SIG-M5 treated with dmso at 0.1 percent for 504 hours (cell line): ENCODE data around the gene RASSF5.
"Not testable (repeated sequence)": the region's sequence is repeated elsewhere in the genome, so short reads cannot be mapped to it uniquely, and the experiment has no call there.

Source experiments
- DNase-seq: peaks from one replicate; lab custom pipeline; 2025; ENCODE audit not compliant: unreplicated experiment; lab: John Stamatoyannopoulos, UW

The RASSF5 gene

GRCh38 chr1:206476591-206476990, 30.7 kb upstream of the RASSF5 start:
- DNase-seq: no peak

- DNase-seq: no peak
These were observed 30.2 kb upstream of the RASSF5 start for GRCh38 chr1:206477110-206477509.

- DNase-seq: no peak
These were observed 29.6 kb upstream of the RASSF5 start for GRCh38 chr1:206477581-206478380.

- DNase-seq: no peak
These were observed 28.6 kb upstream of the RASSF5 start for GRCh38 chr1:206478746-206479145.

GRCh38 chr1:206479183-206480125, 27.9 kb upstream of the RASSF5 start:
- DNase-seq: peak; percentile 75

- DNase-seq: no peak
These were observed 27.1 kb upstream of the RASSF5 start for GRCh38 chr1:206480211-206480610.

GRCh38 chr1:206482611-206483010, 24.7 kb upstream of the RASSF5 start:
- DNase-seq: no peak

GRCh38 chr1:206483864-206484263, 23.5 kb upstream of the RASSF5 start:
- DNase-seq: not testable (repeated sequence)

- no peak for DNase-seq
These were observed 22.4 kb upstream of the RASSF5 start for GRCh38 chr1:206484901-206485300.

- no peak for DNase-seq
These were observed 20.1 kb upstream of the RASSF5 start for GRCh38 chr1:206486995-206487788.

GRCh38 chr1:206487970-206488369, 19.4 kb upstream of the RASSF5 start:
- DNase-seq: no peak

- peak; percentile 17 for DNase-seq
These were observed 18.9 kb upstream of the RASSF5 start for GRCh38 chr1:206488466-206488865.

- DNase-seq: peak; percentile 52
These were observed 17.2 kb upstream of the RASSF5 start for GRCh38 chr1:206489980-206490770.

- DNase-seq: no peak
These were observed 16.4 kb upstream of the RASSF5 start for GRCh38 chr1:206490771-206491405.

- no peak for DNase-seq
These were observed 15.7 kb upstream of the RASSF5 start for GRCh38 chr1:206491616-206492015.

- no peak for DNase-seq
These were observed 14.7 kb upstream of the RASSF5 start for GRCh38 chr1:206492589-206492988.

- DNase-seq: no peak
These were observed 14.1 kb upstream of the RASSF5 start for GRCh38 chr1:206493279-206493678.

- peak; percentile 47 for DNase-seq
These were observed 12.3 kb upstream of the RASSF5 start for GRCh38 chr1:206495011-206495461.

GRCh38 chr1:206495493-206496046, 11.8 kb upstream of the RASSF5 start:
- peak; percentile 56 for DNase-seq
